AG04450 (cell line): ENCODE results near the gene SGK2. TPM values are rescaled to one million over a fixed set of nuclear protein-coding genes. Genes with fewer than 3 reads are reported as not detected.

Source experiments
- CTCF ChIA-PET: fragments of 300-600, 350-600 bp; formaldehyde crosslinking; extraction: SDS; loops from one replicate; lab custom pipeline; 2022; ENCODE audit warnings: antibody characterized with exemption, inconsistent platforms; lab: Charles Lee
- POLR2A ChIA-PET: fragments of 350-600 bp; formaldehyde crosslinking; extraction: SDS; loops from one replicate; lab custom pipeline; 2021; ENCODE audit warnings: antibody characterized with exemption, inconsistent platforms; lab: Yijun Ruan, JAX
- DNase-seq: peaks from one replicate; pipeline ENCODE4 v3.0.0-alpha.2; 2011; ENCODE audit warnings: low read depth, low spot score
- H3K27ac ChIP-seq: one replicate; pipeline ENCODE4 v1.5.1; 2012; ENCODE audit warnings: low read depth, low read length, control low read depth
- H3K27me3 ChIP-seq: one replicate; pipeline ENCODE4 v1.6.0; 2012; ENCODE audit warnings: low read length; ENCODE audit not compliant: control insufficient read depth, insufficient read depth
- H3K4me3 ChIP-seq: 2 replicates; pipeline ENCODE4 v1.5.1; 2011; ENCODE audit warnings: mild to moderate bottlenecking, low read depth, low read length, control low read depth
- H3K9me3 ChIP-seq: 2 replicates; pipeline ENCODE4 v1.5.1; 2012; ENCODE audit warnings: low read length; ENCODE audit not compliant: control insufficient read depth, insufficient read depth
- CTCF ChIP-seq: IDR thresholded peaks from 2 replicates; pipeline ENCODE4 v1.5.1; 2011; ENCODE audit warnings: low read depth, low read length, control low read depth, inconsistent platforms
- polyA plus RNA-seq: library from polyadenylated mRNA; depleted of rRNA; stranded (reverse); fragments of >200 nt; gene quantifications from 2 replicates; pipeline ENCODE4 v1.2.3, GENCODE V29; 2011

SGK2 gene
- polyA plus RNA-seq, 1 experiment = 0.12 TPM

- H3K27ac ChIP-seq = no peak overlapping the region
- no peak for DNase-seq
- TF ChIP-seq CTCF = no peak
- H3K4me3 ChIP-seq = no peak overlapping the region
- ChIA-PET POLR2A (interaction anchor here (0.5 kb wide), 1 partner anchor 104 kb away, joined by 3 read pairs; no protein-coding TSS in a partner anchor), CTCF (interaction anchor here (0.6 to 2.4 kb wide), 2 partner anchors 10 to 446 kb away, joined by 3 to 14 read pairs; no protein-coding TSS in a partner anchor)
- H3K27me3 ChIP-seq = no peaks in the 10 kb centered on the region
- H3K9me3 ChIP-seq = peaks cover 6% of the 10 kb centered on the region; the same call in 1 of the 2 replicates
Observed at GRCh38 chr20:43548273-43548880, 10.4 kb upstream of the SGK2 start.

GRCh38 chr20:43549416-43550065, 9.3 kb upstream of the SGK2 start:
- ChIA-PET POLR2A (no interaction called here), CTCF (interaction anchor here (0.6 to 2.4 kb wide), 3 partner anchors 11 to 445 kb away, joined by 3 to 14 read pairs (median 4); no protein-coding TSS in a partner anchor)
- H3K27me3 ChIP-seq = no peaks in the 10 kb centered on the region
- TF ChIP-seq CTCF = no peak
- H3K4me3 ChIP-seq = no peak overlapping the region
- H3K27ac ChIP-seq = no peak overlapping the region
- peaks cover 6% of the 10 kb centered on the region; the same call in 1 of the 2 replicates for H3K9me3 ChIP-seq
- no peak for DNase-seq

DNA sequence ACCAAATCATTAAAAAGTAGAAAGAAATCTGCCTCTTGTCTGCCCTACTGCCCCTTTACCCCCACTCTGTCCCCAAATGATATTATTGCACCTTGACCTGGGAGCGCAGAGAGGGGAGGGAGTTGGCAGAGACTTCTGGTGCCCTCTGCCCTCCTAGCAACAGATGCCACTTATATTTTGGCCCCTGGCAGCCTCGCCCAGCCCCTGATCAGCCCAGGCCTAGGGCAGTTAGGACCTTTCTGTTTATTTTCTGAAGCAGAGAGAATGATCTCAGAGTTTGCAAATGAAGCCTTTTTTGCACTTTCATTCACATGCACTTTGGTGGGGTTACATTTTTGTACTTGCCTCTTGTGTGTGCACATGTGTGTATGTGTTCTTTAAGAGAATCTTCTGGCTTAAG, 8.4 kb upstream of the SGK2 start:
- no peak overlapping the region for H3K4me3 ChIP-seq
- no peak overlapping the region for H3K27ac ChIP-seq
- CTCF ChIA-PET = no interaction called here
- H3K9me3 ChIP-seq = peaks cover 6% of the 10 kb centered on the region; the same call in 1 of the 2 replicates
- POLR2A ChIA-PET = no interaction called here
- no peak for TF ChIP-seq CTCF
- no peak for DNase-seq
- no peaks in the 10 kb centered on the region for H3K27me3 ChIP-seq

DNA sequence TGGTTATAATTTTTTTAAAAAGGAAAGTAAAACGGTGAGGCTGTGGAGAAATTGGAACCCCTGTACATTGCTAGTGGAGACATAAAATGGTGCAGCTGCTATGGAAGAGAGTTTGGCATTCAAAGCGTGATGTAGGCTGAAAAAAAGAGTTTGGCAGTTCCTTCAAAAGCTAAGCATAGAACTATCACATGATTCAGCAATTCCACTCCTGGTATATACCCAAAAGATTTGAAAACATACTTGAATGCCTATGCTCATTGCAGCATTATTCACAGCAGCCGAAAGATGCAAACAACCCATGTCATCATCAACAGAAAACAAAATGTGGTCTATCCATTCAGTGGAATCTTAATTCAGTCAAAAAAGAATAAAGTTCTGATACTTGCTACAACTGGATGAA, 4.5 kb upstream of the SGK2 start:
- Histone ChIP-seq H3K9me3 (no peaks in the 10 kb centered on the region), H3K27ac (no peak overlapping the region), H3K27me3 (no peaks in the 10 kb centered on the region), H3K4me3 (no peak overlapping the region)
- no peak for TF ChIP-seq CTCF
- ChIA-PET POLR2A (interaction anchor here (0.9 kb wide), 1 partner anchor 29 kb away, joined by 3 read pairs; no protein-coding TSS in a partner anchor), CTCF (no interaction called here)
- DNase-seq = no peak
